ENCODE data around the gene IL12B.
"Not testable (repeated sequence)": the region's sequence is repeated elsewhere in the genome, so short reads cannot be mapped to it uniquely, and the experiment has no call there.

DNA sequence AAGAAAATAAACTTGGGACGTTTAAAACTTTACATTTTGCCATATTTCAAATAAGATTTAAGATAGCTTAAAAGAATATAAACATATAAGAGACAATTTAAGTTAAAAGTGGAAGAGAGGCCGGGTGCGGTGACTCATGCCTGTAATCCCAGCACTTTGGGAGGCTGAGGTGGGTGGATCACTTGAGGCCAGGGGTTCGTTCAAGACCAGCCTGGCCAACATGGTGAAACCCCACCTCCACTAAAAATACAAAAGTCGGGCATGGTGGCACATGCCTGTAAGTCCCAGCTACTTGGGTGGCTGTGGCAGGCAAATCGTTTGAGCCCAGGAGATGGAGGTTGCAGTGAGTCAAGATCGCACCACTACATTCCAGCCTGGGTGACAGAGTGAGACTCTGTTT, 29.6 kb upstream of the IL12B start:
- TF ChIP-seq, protein P1, sequence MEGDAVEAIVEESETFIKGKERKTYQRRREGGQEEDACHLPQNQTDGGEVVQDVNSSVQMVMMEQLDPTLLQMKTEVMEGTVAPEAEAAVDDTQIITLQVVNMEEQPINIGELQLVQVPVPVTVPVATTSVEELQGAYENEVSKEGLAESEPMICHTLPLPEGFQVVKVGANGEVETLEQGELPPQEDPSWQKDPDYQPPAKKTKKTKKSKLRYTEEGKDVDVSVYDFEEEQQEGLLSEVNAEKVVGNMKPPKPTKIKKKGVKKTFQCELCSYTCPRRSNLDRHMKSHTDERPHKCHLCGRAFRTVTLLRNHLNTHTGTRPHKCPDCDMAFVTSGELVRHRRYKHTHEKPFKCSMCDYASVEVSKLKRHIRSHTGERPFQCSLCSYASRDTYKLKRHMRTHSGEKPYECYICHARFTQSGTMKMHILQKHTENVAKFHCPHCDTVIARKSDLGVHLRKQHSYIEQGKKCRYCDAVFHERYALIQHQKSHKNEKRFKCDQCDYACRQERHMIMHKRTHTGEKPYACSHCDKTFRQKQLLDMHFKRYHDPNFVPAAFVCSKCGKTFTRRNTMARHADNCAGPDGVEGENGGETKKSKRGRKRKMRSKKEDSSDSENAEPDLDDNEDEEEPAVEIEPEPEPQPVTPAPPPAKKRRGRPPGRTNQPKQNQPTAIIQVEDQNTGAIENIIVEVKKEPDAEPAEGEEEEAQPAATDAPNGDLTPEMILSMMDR (IDR thresholded peaks at IDR 0.05; ENCODE audit: low read length): not testable (repeated sequence)
- not testable (repeated sequence) for TF ChIP-seq EZH2 (IDR thresholded peaks at IDR 0.05; ENCODE audit: borderline replicate concordance, low read length)
